ENCODE measurements around the gene COPG1. TPM values are rescaled to one million over a fixed set of nuclear protein-coding genes. Genes with fewer than 3 reads are reported as not detected.

Gene COPG1
- total RNA-seq, 3 donors from 2014 or later, result 157 to 274 (median 228) TPM

DNA sequence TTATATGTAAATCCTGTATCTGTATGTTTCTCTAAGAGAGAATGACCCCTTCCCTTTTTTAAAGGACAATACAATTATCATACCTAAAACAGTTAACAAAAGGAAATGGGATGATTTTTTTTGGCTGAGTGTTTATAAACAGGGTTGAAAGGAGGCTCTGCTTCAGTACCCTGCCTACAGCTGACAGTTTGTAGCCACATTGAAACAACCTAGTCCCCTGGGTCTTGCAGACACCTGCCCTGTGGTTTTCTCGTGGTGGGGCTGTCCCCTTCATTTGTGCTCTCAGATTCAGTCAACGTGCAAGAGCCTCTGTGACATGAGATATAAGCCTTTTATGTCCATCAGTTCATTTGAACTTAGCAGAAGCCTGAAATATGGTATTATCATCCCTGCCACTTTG is 27.0 kb downstream of the COPG1 start:
- TF ChIP-seq, protein P1, sequence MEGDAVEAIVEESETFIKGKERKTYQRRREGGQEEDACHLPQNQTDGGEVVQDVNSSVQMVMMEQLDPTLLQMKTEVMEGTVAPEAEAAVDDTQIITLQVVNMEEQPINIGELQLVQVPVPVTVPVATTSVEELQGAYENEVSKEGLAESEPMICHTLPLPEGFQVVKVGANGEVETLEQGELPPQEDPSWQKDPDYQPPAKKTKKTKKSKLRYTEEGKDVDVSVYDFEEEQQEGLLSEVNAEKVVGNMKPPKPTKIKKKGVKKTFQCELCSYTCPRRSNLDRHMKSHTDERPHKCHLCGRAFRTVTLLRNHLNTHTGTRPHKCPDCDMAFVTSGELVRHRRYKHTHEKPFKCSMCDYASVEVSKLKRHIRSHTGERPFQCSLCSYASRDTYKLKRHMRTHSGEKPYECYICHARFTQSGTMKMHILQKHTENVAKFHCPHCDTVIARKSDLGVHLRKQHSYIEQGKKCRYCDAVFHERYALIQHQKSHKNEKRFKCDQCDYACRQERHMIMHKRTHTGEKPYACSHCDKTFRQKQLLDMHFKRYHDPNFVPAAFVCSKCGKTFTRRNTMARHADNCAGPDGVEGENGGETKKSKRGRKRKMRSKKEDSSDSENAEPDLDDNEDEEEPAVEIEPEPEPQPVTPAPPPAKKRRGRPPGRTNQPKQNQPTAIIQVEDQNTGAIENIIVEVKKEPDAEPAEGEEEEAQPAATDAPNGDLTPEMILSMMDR (IDR thresholded peaks at IDR 0.05), result no peak
- ATAC-seq (no peak), DNase-seq (no peak)
- Histone ChIP-seq H3K4me1 (ENCODE audit: low read depth) (peaks cover 16% of the 10 kb centered on the region), H3K9me3 (no peaks in the 10 kb centered on the region), H3K36me3 (ENCODE audit: low read depth) (peaks cover 11% of the 10 kb centered on the region), H3K4me3 (no peak overlapping the region)
- intact Hi-C loops (cut with DNase I, micrococcal nuclease), result no loop called here

DNA sequence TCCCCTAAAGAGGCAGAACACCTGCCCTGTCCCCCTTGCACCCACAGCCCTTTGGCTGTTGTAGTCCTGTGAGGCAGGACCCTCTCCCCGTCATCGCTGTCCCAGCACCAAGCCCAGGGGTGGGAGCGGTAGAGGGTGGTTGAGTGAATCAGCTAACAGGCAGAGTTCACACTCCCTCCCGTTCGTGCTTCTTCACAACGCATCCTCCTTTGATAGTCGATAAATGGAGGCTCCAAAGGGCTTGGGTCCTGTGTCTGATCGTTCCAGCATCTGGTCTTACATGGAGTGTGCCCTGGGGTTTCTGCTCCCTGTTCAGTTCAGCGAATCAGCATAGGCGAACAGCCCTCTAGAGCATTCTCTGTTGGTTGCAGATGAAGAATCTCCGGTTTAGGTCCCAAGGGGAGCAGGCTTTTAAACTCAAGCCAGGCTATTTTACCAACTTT is 28.4 kb downstream of the COPG1 start:
- Histone ChIP-seq H3K36me3 (ENCODE audit: low read depth) (no peaks in the 10 kb centered on the region), H3K4me3 (no peak overlapping the region), H3K4me1 (ENCODE audit: low read depth) (peaks cover 26% of the 10 kb centered on the region), H3K9me3 (no peaks in the 10 kb centered on the region)
- intact Hi-C loops (cut with DNase I, micrococcal nuclease), result no loop called here
- peak in 2 of 3 donors; percentile 23 to 47 for DNase-seq
- no peak for ATAC-seq
- TF ChIP-seq, protein P1 (IDR thresholded peaks at IDR 0.05), result no peak

DNA sequence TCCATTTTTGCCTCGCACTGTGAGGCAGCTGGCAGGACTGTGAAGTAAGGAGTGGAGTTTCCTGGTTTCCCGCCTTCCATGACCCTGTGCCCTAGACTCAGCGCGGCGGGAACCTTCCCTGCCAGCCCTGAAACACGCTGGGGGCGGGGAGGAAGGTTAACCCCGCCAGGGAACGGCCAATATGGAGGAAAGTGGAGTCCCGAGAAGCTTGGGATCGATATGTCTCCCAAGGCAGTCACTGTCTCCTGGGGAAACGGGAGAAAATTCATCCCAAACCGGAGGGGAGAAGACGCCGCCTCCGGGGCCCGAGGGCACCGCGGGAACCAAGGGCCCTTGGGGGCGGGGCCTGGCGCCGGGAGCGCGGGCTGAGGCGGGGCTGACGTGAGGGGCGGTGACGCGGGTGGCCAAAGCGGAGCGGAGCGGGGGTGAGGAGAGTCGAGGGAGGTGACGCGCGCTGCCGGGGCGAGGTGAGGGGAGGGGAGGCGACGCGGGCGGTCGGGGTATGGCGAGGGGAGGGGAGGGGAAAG is 29.1 kb downstream of the COPG1 start, which contains the start of gene HMCES:
Gene HMCES, plus strand, starts transcription at position 432 of the 527 bp plus-strand sequence. CDS start 863 bp downstream, outside the sequence.
- peak; percentile 95 to 98 (median 97) for DNase-seq
- peak; percentile 96 for ATAC-seq

DNA sequence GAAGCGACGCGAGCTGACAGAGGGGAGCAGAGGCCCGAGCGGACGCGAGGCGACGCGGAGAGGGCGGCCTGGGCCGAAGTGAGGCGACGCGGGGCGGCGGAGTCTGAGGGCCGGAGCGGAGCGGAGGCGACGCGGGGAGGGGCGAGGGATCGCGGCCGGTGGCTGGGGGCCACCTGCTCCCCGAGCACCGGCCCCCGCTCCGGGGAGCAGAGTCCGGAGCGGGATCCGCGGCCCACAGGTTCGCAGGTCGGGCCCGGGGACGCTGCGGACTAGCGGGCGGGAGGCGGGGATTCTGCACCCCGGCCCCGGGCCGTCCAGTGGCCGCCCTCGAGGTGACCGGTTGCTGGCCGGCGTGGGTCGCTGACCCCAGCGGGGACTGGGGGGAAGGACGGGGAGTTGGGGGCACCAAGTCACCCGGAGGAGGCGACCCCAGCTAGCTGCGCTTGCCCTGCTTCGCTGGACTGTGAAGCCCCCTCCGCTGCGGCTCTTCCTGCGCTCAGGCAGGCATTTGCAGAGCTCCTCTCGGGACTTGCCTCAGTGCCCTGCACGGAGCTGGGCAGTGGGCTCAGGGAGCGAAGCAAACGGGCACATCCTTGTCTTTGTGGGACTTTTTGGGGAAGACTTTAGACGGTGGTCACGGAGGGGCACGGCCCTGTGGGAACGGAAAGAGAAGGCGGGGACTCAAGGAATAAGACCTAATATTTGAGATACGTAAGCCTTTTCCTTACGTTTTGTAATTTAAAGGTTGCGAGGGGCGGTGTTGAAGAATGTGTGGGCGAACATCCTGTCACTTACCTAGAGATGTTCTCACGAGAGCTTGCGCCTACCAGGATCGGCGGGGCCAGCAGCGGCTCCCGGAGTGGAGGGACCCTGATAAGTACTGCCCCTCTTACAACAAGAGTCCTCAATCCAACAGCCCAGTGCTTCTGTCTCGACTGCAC is 29.8 kb downstream of the COPG1 start:
- intact Hi-C loops (cut with DNase I, micrococcal nuclease), result no loop called here
- H3K4me1 ChIP-seq (ENCODE audit: low read depth), result peaks cover 26% of the 10 kb centered on the region
- DNase-seq (peak; percentile 45 to 68 (median 53)), ATAC-seq (peak; percentile 60)
- H3K4me3 ChIP-seq, result peak overlapping the region; percentile 81
- TF ChIP-seq, protein P1 (IDR thresholded peaks at IDR 0.05), result no peak
- no peaks in the 10 kb centered on the region for H3K9me3 ChIP-seq
- H3K36me3 ChIP-seq (ENCODE audit: low read depth), result no peaks in the 10 kb centered on the region

More for the DNA sequence above, 29.1 kb downstream of the COPG1 start, which contains the start of gene HMCES:
- Histone ChIP-seq H3K36me3 (ENCODE audit: low read depth) (no peaks in the 10 kb centered on the region), H3K4me3 (peak within 1 kb of the TSS; percentile 81), H3K4me1 (ENCODE audit: low read depth) (peaks cover 26% of the 10 kb centered on the region), H3K9me3 (no peaks in the 10 kb centered on the region)
- TF ChIP-seq, protein P1 (IDR thresholded peaks at IDR 0.05), result no peak
- intact Hi-C loops (cut with DNase I, micrococcal nuclease), result no loop called here

DNA sequence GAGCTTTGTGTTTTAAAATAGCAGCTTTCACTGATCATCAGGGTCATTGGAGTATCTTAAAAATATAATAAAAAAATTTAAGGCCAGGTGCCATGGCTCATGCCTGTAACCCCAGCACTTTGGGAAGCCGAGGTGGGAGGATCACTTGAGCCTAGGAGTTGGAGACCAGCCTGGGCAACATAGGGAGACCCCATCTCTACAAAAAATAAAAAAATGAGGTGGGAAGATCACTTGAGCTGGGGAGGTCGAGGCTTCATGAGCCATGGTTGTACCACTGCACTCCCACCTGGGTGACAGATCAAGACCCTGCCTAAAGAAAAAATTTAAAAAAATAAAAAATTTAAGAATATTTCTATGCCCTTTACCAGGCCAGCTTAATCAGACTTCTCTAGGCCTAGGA is 30.8 kb downstream of the COPG1 start:
- H3K4me1 ChIP-seq (ENCODE audit: low read depth), result peaks cover 26% of the 10 kb centered on the region

More for the DNA sequence above, 30.8 kb downstream of the COPG1 start:
- DNase-seq (no peak), ATAC-seq (no peak)
- Histone ChIP-seq H3K9me3 (no peaks in the 10 kb centered on the region), H3K36me3 (ENCODE audit: low read depth) (no peaks in the 10 kb centered on the region), H3K4me3 (no peak overlapping the region)
- intact Hi-C loops (cut with DNase I, micrococcal nuclease), result no loop called here
- TF ChIP-seq, protein P1 (IDR thresholded peaks at IDR 0.05), result no peak

All from mucosa of descending colon (tissue), 3 donors.